Prostate gland (tissue), 2 donors: ENCODE measurements around the gene TMCO6.

Source experiments
- CTCF ChIP-seq, 4 experiments: fragments of 200-600 bp in 2 of 4; fragments of 450-650 bp in 2 of 4; sonication (generic) in 2 of 4; IDR thresholded peaks; 1 replicate in 3 of 4; 2 replicates in 1 of 4; pipeline ENCODE4 v1.5.1; 2016 to 2019; ENCODE audit warnings: antibody characterized with exemption in 4 of 4, mild to moderate bottlenecking in 2 of 4, moderate library complexity in 2 of 4
- POLR2A ChIP-seq: fragments of 450-650 bp; IDR thresholded peaks from one replicate; pipeline ENCODE4 v1.6.1; 2016; ENCODE audit warnings: antibody characterized with exemption, mild to moderate bottlenecking
- POLR2AphosphoS5 ChIP-seq: sonication (generic); formaldehyde crosslinking; IDR thresholded peaks from one replicate; pipeline ENCODE4 v1.6.1; 2017; ENCODE audit warnings: antibody characterized with exemption

- TF ChIP-seq POLR2A, result no peak
- no peak for TF ChIP-seq CTCF (IDR thresholded peaks at IDR 0.05)
- no peak for TF ChIP-seq POLR2AphosphoS5
Measured at GRCh38 chr5:140664030-140664358, 24.7 kb downstream of the TMCO6 start.
